Thyroid gland (tissue), 4 donors: ENCODE data around the gene OTOP3.

Experiments
- CTCF ChIP-seq, 6 experiments: fragments of 200-600 bp in 3 of 6; fragments of 450-650 bp in 3 of 6; sonication (generic) in 3 of 6; IDR thresholded peaks; one replicate each; pipeline ENCODE4 v1.5.1; 2016 to 2019; ENCODE audit warnings: antibody characterized with exemption in 6 of 6, mild to moderate bottlenecking in 2 of 6, inconsistent platforms in 1 of 6, moderate library complexity in 1 of 6
- POLR2A ChIP-seq, 2 donors: fragments of 450-650 bp; IDR thresholded peaks; one replicate each; pipeline ENCODE4 v1.6.1; 2017; ENCODE audit warnings: antibody characterized with exemption in 2 of 2, mild to moderate bottlenecking in 2 of 2, moderate library complexity in 1 of 2

- TF ChIP-seq CTCF (IDR thresholded peaks at IDR 0.05) (no peak), POLR2A (IDR thresholded peaks at IDR 0.05) (no peak)
Measured at GRCh38 chr17:74922694-74923537, 12.8 kb upstream of the OTOP3 start, which contains the start of gene USH1G.
